Adrenal gland (tissue), 5 donors: ENCODE data around the gene IER5.

Experiments used
- CTCF ChIP-seq, 6 experiments: fragments of 450-650 bp in 4 of 6; fragments of 200-600 bp in 2 of 6; sonication (generic) in 1 of 6; IDR thresholded peaks; 1 replicate in 5 of 6; 2 replicates in 1 of 6; pipeline versions ENCODE4 v1.5.1 to v1.8.0; 2016 to 2021; ENCODE audit warnings: antibody characterized with exemption in 6 of 6, mild to moderate bottlenecking in 2 of 6, moderate library complexity in 1 of 6
- POLR2A ChIP-seq, 2 donors: fragments of 450-650 bp; IDR thresholded peaks; one replicate each; pipeline ENCODE4 v1.6.1; 2017; ENCODE audit warnings: antibody characterized with exemption in 2 of 2, mild to moderate bottlenecking in 2 of 2, moderate library complexity in 1 of 2
- donor health status: DM: no; HTN: no; CAD: no.

GRCh38 chr1:181107711-181108110, 19.2 kb downstream of the IER5 start:
- no peak for TF ChIP-seq CTCF (IDR thresholded peaks at IDR 0.05)
- TF ChIP-seq POLR2A (IDR thresholded peaks at IDR 0.05) = no peak
